Measurements from ENCODE around the gene PSMC3.

Gene PSMC3

DNA sequence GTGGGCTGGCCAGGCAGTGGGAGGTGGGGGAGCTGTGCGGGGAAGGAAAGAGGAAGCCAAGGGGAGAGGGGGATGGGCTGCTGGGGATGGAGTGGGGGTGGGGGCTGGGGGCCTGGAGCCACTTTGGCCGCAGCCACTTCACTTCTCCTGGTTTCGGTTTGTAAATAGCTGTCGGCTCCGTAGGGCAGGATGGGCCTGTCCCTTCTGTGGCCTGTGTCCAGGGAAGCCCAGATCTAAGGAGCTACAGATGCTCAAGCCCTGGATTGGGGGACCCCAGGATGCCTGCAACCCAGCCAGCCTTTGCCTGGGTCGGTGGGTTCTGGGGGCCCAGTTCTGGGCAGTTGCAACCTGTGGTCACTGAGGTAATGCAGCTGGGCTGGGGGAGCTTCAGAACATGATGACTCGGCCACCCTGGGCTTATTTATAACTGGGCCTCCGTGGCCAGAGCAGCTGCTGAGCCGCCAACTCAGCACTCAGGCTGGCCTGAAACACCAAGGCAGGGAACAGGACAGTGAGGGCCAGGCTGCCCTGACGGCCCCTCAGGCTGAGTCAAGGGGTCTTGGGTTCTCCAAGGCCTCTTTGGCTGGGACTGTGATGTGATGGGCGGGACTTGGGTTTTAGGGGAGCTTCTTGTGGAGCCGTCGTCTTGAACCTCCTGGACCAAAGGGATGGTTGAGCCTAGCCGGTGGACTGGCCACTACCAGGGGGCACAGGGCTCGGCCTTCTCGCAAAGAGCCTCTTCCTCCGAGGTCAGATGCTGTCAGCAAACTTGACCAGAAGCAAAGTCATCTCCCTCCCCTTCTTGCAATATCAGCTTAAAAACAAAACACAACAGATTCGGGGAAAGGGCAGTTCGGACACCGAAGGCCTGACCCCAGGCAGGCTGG lies 32.8 kb downstream of the PSMC3 start:
- no peak for DNase-seq

DNA sequence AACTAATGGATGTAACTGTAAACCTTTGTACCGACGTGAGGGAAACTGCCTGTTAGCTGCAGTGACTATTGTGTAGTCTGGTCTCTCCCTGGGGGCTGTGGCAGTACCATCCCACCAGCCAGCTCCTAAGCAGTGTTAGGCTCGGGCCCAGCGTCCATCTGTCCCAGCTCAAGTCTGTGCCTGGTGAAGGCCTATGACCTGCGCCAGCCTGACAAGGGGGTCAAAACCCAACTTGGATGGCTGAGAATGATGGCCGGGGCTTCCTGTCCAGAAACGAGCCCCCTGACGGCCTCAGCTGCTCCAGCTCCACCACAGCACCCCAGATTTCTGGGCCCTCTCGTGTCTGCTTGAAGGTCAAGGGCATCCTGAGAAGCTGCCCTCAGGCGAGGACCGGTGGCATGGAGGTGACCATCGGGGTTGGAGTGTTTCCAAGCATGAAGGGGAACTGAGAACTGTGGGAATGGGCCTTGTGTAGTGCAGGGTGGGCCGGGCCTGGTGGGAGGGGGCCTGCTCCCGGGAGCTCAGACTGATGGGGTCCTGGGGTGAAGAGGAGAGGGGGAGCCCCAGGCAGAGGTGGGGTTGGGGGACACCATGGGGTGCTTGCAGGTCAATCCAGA lies 33.6 kb downstream of the PSMC3 start:
- no peak for DNase-seq

DNA sequence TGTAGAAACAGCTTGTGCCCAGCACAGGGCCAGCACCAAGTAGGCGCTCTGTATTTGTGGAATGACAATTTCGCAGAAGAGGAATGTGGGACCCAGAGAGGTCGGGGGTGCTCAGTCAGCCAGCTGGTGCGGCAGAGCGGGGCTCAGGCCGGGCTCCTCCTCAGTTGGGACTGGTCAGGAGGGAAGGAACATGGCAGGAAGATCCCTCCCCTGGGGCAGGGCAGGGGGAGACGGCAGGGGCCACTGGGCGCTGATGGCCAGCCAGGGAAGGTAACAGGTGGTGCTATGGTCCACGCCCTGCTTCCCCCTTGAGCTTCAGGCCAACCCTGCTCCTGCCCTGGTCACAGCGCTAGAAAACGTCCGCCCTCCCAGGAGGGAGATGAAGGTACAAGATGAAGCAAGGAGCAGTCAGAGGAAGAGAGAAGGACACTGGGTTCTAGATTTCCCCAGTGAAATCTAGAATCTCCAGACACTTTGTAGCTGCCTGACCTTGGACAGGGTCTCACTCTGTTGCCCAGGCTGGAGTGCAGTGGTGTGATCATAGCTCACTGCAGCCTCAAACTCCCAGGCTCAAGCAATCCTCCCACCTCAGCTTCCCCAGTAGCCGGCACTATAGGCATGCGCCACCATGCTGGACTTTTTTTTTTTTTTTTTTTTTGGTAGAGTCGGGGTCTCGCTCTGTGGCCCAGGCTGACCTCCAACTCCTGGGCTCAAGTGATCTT lies 34.4 kb downstream of the PSMC3 start:
- no peak for DNase-seq

DNA sequence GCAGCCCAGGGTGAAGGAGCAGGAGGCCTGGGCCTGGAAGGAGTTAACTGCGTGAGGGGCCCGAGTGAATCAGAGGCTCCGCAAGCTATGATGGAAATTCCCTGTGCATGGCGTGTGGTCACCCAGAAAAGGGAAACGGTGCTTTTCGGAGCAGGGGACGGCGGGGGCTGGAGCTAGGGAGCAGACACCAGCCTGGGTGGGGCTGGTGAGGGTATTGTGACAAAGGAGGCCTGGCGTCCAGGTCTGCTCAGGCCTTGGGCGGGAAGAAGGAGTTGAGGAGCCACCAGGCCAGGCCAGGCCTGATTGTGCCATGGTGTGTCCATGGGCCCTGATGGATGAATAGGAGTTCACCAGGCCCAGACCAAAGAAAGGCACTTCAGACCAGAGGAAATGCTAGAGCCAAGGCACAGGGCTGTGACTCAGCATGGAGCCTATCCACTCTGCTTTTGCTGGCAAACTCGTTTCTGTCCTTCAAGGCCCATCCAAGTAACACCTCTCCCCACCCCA lies 35.1 kb downstream of the PSMC3 start:
- no peak for DNase-seq

DNA sequence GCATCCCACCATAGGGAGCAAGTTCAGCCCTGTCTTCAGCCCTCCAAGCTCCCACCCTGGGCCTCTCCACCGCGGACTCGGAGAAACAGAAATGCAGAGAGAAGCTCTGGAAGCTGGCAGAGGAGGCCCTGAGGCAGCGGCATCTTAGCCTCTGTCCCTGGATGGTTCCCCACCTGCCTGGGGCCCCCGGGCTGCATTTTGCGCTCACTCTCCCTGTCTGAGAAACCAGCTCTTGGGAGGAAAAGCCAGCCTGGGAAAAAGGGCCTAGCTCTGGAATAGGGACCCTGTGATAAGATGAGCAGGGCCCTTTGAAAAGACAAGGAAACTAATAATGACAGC lies 35.8 kb downstream of the PSMC3 start:
- DNase-seq, result no peak

DNA sequence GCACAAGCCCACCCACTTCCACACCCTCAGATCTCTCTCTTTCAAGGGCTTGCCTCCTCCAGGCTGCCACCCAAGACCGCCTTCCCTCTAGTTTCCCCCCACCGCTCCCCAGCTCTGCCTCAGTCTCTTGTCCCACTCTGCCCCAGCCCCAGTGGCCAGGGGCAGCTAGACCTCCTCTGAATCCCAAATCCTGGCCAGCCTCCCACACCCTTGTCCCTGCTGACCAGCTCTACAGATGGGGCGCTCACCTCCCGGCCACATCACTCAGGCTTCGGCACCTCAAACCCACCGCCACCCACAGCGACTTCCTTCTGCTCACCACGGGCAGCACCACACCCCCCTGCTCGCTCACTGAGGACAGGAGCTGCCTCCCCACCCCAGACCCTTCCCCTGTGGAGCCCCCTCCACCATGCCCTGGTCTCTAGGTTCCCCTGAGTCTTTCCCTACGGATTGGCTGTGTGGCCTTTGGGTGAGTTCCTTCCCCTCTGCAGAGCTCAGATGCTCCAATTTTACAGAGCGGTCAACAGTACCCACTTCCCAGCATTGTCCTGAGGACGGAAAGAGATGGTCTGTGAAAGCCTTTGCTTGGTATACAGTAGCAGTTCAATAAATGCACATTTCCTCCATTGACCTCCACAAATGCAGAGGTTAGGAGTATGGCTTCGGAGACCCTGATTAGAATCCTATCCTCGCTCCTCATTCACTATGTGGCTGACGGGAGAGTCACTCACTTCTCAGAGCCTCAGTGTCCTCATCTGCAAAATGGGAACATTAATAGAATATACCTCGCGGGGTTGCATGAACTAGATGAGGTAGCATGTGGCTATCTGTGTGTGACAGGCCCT lies 36.4 kb downstream of the PSMC3 start:
- DNase-seq, result no peak

DNA sequence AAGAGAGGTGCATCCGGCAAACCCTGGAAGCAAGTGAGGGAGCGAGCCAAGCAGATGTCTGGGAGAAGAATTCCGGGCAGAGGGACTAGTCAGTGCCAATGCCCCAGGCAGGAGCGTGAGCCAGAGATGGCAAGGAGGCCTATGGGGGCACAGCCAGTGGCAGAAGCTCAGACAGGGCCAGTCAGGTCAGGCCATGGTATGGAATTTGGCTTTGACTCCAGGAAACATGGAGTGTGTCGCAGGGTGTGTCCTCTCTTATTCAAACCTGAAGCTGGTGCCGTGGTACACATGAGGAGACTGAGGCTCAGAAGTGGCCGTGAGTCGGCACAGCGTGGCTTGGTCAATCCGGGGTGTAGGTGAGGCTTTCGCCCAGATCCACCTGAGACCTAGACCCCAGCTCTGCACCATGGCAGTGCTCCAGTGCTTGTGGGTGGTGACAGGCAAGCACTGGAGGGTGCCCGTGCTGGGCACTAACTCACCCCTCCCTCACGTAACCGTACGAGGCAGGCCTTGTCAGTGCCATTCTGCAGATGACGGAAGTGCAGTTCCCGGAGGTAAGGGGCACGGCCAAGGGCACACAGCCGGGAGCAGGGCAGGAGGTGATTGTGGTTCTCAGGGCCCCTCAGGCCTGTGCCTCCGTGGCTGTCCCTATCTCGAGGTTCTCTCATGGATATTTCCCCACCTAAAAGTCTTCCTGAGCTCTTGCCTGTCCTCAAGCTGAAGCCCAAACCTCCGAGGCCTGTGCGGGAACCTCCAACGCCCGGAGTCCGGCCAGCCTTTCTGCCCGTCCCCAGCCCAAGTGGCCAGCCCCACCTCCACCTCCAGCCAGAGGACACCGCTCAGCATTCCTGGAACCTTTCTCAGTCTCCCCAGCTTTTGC lies 37.3 kb downstream of the PSMC3 start:
- DNase-seq, result no peak

DNA sequence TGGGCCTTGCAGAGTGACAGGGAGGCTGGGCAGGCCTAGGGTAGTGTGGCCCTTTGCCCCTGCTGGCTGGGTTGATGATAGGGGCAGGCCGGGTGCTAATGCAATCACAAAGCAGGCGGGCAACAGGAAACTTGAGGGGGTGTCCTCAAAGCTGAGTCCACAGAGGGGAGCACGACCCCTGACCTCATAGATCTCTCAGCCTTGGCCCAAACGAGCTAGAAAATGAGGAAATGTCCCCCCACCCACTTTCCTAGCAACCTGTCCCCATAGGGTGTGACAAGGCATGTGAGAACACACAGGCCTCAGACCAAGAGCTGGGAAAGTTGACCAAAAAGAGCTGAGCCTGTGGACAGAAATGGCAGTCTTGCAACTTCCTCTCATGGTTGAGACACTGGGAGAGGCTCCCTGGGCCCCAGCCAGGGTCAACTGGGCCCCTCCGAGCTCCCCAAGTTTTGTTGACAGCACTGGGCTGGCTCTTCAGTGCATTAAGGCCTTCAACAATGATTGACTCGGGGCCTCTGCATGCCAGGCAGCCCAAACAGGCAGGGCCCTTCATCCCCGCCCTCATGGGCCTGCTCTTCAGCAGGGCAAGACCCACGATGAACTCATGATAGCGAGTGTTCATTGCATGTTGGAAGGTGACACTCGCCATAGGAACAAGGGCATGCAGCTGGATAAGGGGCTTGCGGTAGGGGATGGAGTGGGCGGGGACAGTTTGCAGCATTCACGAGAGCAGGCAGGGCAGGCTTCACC lies 38.1 kb downstream of the PSMC3 start:
- DNase-seq, result no peak

DNA sequence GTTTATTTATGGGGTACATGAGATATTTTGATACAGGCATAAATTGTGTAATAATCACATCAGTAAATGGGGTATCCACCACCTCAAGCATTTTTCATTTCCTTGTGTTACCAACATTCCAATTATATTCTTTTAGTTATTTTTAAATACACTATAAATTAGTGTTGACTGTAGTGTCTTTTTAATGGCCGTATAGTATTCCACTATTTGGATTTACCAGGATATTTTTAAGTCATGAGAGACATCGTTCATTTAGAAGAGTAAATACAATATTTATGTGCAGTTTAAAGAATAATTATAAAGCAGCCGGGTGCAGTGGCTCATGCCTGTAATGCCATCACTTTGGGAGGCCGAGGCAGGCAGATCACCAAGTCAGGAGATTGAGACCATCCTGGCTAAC lies 41.7 kb downstream of the PSMC3 start:
- DNase-seq, result no peak

DNA sequence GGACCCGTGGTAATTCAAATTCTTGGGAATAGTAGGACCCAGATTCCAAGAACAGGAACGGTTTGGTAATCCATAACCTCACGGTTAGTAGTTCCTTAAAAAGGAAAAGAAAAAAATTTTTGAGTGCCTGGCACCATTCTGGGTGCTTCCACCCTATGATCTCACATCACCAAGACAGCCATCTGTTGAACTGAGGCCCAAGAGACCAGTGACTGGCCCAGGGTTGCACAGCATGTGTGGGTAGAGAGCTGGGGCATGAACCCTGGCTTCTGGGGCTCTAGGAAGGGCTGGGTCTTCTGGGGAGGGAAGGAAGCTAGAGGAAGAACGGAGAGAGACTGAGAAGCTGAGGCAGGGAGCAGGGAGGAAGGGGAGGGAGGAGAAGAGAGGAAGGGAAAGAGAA lies 43.2 kb downstream of the PSMC3 start:
- no peak for DNase-seq

DNA sequence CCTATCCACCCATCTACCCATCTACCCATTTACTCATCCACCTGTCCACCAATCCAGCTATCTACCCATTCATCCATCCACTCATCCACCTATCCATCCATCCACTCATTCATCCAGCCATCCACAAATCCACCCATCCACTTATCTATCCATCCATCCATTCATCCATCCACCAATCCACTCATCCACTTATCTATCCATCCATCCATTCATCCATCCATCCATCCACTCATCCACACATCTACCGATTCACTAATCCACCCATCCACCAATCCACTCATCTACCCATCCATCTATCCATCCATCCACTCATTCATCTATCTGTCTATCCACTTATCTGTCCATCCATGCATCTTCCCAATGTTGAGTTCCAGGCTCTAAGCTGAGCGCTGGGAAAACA lies 46.2 kb downstream of the PSMC3 start:
- DNase-seq, result no peak

DNA sequence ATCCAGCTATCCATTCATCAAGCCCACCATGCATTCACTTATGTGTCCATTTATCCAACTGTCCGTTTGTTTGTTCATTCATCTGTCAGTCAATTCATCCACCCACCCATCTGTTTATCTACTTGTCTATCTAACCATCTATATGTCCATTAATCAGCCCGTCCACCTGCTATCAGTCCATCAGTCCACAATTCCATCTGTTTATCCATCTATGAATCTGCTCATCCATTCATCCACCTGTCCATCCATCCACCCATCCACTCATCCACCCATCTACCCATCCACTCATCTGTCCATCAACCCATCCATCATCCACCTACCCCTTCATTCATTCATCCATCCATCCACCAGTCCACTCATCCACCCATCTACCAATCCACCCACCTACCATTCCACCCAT lies 46.9 kb downstream of the PSMC3 start:
- DNase-seq, result no peak

DNA sequence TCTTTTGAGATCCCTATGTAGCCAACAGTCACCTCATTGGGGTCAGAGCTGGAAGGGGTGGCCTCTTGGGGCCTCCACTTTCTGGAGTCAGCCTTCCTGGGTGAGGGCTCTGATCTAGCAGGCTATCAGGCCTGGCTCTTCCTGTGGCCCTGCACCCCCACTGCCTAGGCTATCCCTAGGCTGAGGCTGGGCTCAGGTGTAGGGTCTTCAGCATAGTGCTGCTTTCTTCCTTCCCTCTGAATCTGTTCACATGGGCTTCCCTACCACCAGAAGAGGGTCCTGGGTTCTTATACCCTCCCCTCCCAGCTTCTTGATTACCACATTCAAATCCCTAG lies 47.4 kb downstream of the PSMC3 start:
- no peak for DNase-seq

DNA sequence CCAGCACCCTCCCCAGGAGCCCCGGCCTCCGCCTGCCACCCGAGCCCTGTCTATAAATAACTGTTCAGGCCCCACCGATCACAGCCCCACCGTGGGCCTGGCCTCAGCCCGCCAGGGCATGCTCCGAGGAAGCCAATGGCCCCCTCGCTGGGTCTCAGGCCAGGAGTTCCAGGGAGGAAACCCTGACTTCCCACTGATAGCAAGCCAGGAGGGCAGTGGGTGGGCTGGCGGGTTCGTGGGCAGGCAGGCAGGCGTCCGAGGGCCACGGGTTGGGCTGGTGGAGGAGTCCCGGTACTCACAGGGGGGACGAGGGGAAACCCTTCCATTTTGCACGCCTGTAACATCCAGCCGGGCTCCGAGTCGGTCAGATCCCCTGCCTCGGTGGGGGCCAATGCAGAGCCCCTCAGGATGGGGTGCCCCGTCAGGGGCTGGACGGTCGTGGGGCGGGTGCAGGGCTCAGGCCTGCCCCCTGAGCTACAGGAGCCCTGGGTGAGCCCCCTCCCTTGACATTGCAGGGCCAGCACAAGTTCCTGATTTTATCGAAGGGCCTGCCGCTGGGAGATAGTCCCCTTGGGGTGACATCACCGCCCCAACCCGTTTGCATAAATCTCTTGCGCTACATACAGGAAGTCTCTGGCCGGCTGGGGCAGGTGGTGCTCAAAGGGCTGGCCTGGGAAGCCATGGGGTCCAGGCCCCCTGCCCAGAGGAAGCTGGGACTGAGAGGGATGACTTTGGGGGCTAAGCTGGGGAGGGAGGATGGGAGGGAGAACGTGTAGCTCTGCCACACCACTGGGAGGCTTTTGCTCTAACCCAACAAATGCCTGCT lies 48.0 kb downstream of the PSMC3 start, which contains the start of gene SPI1:
Gene SPI1, minus strand, starts transcription at position 538 of the 826 bp plus-strand sequence. Its CDS starts 194 bp downstream, at position 344.
- no peak for DNase-seq

DNA sequence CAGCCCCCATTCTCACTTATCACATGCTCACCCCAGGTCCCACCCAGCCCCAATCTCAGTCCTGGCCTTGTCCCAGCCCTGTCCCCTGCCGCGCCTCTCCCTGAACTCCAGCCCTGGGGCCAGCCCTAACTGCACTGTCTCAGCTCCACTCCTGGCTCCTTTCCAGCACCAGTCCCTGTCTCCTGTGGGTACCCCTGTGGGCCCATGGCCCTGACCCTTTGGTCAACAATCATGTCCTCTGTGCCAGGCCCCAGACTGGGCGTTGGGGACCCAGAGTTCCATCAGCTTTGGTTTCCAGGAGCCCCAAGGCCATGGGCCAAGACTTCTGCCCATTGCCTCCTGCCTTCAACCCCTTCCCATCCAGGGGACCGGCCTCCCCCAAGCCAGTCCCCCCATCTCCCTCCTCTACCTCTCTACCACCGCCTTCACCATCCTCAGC lies 48.6 kb downstream of the PSMC3 start:
- DNase-seq, result no peak

DNA sequence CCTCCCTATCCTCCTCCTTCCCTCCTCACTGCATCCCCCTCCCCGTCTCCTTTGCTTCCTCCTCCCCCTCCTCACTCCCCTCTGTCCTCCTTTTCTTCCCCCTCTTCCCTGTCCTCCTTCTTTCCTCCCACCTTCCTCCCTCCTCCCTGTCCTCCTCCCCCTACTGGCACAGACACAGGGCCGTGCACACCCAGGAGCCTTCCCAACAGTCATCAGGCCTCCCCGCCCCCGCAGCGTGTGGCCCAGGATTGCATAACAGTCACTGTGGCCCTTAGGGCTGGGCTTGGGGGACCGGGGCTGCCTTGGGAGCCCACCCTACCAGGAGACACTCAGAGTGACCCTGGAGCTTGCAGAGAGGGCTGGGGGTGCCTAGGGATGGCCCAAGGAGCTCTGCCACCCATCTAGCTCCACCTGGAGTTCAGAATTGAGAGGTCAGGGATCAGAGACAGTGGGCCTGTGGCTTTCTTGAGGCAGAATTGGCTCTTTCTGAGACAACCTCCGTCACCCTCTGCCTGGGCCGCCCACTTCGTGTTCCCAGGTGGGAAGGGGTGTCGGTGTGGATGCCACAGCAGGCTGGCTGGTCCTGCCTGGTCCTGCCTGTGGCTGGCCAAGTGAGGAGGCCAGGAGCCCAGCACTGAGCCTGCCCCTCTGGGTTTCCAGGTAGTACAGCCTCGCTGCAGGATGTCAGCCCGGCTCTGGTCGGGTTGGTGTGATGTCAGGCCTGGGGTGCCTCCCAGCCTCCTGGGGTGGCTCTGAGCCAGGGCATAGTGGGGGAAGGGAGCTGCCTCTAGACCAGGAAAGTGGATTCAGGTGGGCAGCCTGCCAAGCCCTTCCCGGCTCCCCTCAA lies 49.5 kb downstream of the PSMC3 start:
- DNase-seq, result no peak

DNA sequence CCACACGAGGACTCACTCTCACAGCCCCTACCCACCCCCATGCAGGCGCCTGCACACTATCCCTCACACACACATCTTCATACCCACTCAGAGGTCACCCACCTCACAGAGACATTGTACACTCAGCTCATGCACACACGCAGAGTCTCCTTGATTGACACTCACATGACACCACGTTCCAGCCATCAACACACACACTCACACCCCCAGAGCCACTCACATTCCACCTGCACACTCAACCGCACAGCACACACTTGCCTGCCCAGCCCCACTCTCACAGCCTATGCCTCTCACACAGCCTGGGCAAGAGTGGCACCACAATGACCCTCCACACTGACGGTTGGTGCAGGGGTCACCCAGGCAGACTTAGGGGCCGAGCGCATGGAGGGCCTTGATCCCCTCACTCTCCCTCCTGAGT lies 50.1 kb downstream of the PSMC3 start:
- DNase-seq, result no peak

DNA sequence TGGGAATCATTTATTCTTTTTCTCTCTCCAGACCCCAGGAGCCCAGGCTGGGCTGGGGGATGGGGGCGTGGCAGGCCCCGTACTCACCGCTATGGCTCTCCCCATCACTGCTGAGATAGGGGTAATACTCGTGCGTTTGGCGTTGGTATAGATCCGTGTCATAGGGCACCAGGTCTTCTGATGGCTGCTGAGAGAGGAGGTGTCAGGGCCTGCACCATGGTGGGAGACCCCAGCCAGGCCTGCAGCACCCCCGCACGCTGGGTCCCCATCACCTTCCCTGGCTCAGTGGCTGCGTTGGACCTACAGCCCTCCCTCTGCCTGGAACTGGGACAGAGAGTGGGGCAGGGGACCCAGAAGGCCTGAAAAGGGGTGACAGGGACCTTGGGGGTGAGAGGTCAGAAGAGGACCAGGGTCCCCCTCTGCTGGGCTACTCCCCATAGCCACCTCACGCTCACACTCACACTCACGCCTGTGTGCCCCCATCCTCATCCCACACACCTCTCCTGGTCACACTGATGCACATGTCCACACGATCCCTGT lies 50.6 kb downstream of the PSMC3 start:
- DNase-seq, result no peak

DNA sequence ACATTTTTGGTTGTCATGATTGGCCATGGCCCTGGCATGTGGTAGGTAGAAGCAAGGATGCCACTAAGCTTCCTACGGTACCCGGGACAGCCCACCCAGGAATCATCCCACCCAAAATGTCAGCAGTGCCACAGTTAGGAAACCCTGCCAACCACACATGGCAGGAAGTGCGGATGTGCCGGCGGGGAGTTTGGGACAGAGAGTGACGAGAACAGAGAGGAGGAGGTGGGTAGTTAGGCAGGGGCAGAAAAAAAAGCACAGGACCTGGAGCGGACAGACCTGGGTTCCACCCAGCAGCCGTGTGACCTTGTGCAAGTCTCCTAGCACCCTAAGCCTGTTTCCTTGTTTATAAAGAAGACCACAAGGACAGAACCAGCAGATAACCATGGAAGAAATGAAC lies 51.2 kb downstream of the PSMC3 start:
- DNase-seq, result no peak
